K562 (cell line): ENCODE data around the gene GHRH. TPM values are rescaled to one million over a fixed set of nuclear protein-coding genes. Genes with fewer than 3 reads are reported as not detected.

Experiments used
- ETV1 ChIP-seq: fragments of 450-650 bp; conservative IDR thresholded peaks from 2 replicates; pipeline ENCODE4 v1.6.1; 2016; ENCODE audit warnings: missing genetic modification characterization, control low read depth, low read depth, missing compliant biosample characterization
- ETV5 ChIP-seq: sonication (generic); formaldehyde crosslinking; IDR thresholded peaks from 2 replicates; pipeline ENCODE4 v1.4.0; 2020; ENCODE audit warnings: low read depth, mild to moderate bottlenecking, missing genetic modification reagents
- FOXP1 ChIP-seq: sonication (generic); formaldehyde crosslinking; IDR thresholded peaks from 2 replicates; pipeline ENCODE4 v1.8.0; 2022; ENCODE audit warnings: mild to moderate bottlenecking, missing genetic modification reagents
- GTF3C2 ChIP-seq: IDR thresholded peaks from 3 replicates; pipeline ENCODE4 v1.6.1; 2011; ENCODE audit warnings: borderline replicate concordance, mild to moderate bottlenecking, moderate library complexity; ENCODE audit not compliant: insufficient read length; ENCODE audit errors: extremely low read depth
- HNRNPUL1 ChIP-seq: fragments of 200-400 bp; formaldehyde crosslinking; IDR thresholded peaks from 2 replicates; pipeline ENCODE4 v1.6.1; 2017; ENCODE audit warnings: low read length
- ILF3 ChIP-seq: fragments of 450-650 bp; IDR thresholded peaks from 2 replicates; pipeline ENCODE4 v1.6.1; 2018; ENCODE audit warnings: antibody characterized with exemption, mild to moderate bottlenecking, moderate library complexity, borderline replicate concordance
- L3MBTL2 ChIP-seq: fragments of 450-650 bp; IDR thresholded peaks from 2 replicates; pipeline ENCODE4 v1.6.1; 2016; ENCODE audit warnings: mild to moderate bottlenecking, moderate library complexity
- MGA ChIP-seq: fragments of 450-650 bp; IDR thresholded peaks from 2 replicates; pipeline ENCODE4 v1.6.1; 2016; ENCODE audit warnings: mild to moderate bottlenecking, moderate library complexity
- MYC ChIP-seq, 2 experiments: fragments of 250-450 bp in 1 of 2; sonication (Bioruptor Pico) in 1 of 2; IDR thresholded peaks; 2 replicates each; pipeline versions ENCODE4 v1.5.1 to v1.6.1; 2012 to 2021; ENCODE audit warnings: low read depth in 2 of 2, borderline replicate concordance in 1 of 2, improper control_type of control experiment in 1 of 2, low read length in 1 of 2, mild to moderate bottlenecking in 1 of 2, moderate library complexity in 1 of 2
- PRMT5 ChIP-seq: sonication (generic); formaldehyde crosslinking; IDR thresholded peaks from 2 replicates; pipeline ENCODE4 v1.5.0; 2020; ENCODE audit warnings: missing genetic modification reagents
- PYGO2 ChIP-seq: fragments of 450-650 bp; IDR thresholded peaks from 2 replicates; pipeline ENCODE4 v1.6.1; 2016; ENCODE audit warnings: mild to moderate bottlenecking, missing genetic modification characterization, moderate library complexity, missing compliant biosample characterization
- SRSF1 ChIP-seq: fragments of 200-400 bp; formaldehyde crosslinking; IDR thresholded peaks from 2 replicates; pipeline ENCODE4 v1.6.1; 2017; ENCODE audit warnings: mild to moderate bottlenecking, low read depth, low read length, moderate library complexity
- ZNF224 ChIP-seq: sonication (generic); formaldehyde crosslinking; IDR thresholded peaks from 2 replicates; pipeline ENCODE4 v1.8.0; 2022; ENCODE audit warnings: mild to moderate bottlenecking, missing genetic modification reagents
- polyA plus RNA-seq, 8 experiments: library from polyadenylated mRNA; depleted of rRNA in 4 of 8; stranded (reverse) in 5 of 8; unstranded in 3 of 8; fragments of >200 nt; fragmentation: Nextera tagmentation in 2 of 8; fragmentation: Illumina TruSeq in 1 of 8; extraction: Ambion mirVana in 2 of 8; extraction: Trizol in 1 of 8; gene quantifications; 2 replicates each; pipeline versions ENCODE4 v1.2.1 to v1.2.3, GENCODE V29; 2011 to 2014; ENCODE audit warnings: inconsistent platforms in 1 of 8, missing spikeins in 1 of 8
- total RNA-seq, 7 experiments: library from RNA; depleted of rRNA in 6 of 7; stranded (reverse); fragments of >200 nt in 6 of 7; fragmentation: Illumina TruSeq in 2 of 7; extraction: Trizol in 2 of 7; gene quantifications; 2 replicates each; pipeline versions ENCODE4 v1.2.1 to v1.2.3, GENCODE V29; 2011 to 2021; ENCODE audit warnings: low replicate concordance in 1 of 7

Gene GHRH
- total and polyA plus RNA-seq, 9 of the 15 experiments (the other 6 are each of a cell fraction or from before 2014, with no cell fraction given): not detected

GRCh38 chr20:37276494-37277252, 15.1 kb upstream of the GHRH start (continued):
- peak; percentile 49 for TF ChIP-seq MGA
- no peak for TF ChIP-seq HNRNPUL1
- no peak for TF ChIP-seq ETV5 (CRISPR knock-in tag)
- no peak for TF ChIP-seq PRMT5 (CRISPR knock-in tag)
- TF ChIP-seq L3MBTL2: peak; percentile 77
- TF ChIP-seq ETV1 (tag): no peak
- TF ChIP-seq ILF3: no peak
- TF ChIP-seq PYGO2 (tag): no peak
- TF ChIP-seq SRSF1: no peak
- TF ChIP-seq MYC (IDR thresholded peaks at IDR 0.05; ENCODE audit: low read depth, low read length): peak; percentile 66
- TF ChIP-seq MYC (CRISPR knock-in tag; IDR thresholded peaks at IDR 0.05; ENCODE audit: borderline replicate concordance, low read depth): no peak
- no peak for TF ChIP-seq GTF3C2
- TF ChIP-seq ZNF224: no peak
- TF ChIP-seq FOXP1 (CRISPR knock-in tag): no peak
